Common myeloid progenitor, CD34-positive (primary cell): ENCODE data around the gene MST1R.
"Not testable (repeated sequence)": the region's sequence is repeated elsewhere in the genome, so short reads cannot be mapped to it uniquely, and the experiment has no call there.

ENCODE experiments used
- CTCF ChIA-PET: fragments of 350-600 bp; sonication (Branson Sonifier 250); formaldehyde crosslinking; loops from one replicate; lab custom pipeline; 2021; ENCODE audit warnings: antibody characterized with exemption; lab: Charles Lee
- POLR2A ChIA-PET: fragments of 350-600 bp; sonication (Branson Sonifier 250); formaldehyde crosslinking; loops from one replicate; lab custom pipeline; 2021; ENCODE audit warnings: antibody characterized with exemption; lab: Charles Lee
- DNase-seq, 3 donors: peaks; one replicate each; pipeline versions ENCODE4 v3.0.0 to v3.0.0-alpha.2; 2013
- H3K27ac ChIP-seq, 2 experiments: 1 replicate in 1 of 2; 2 replicates in 1 of 2; pipeline ENCODE4 v1.7.0; 2013; ENCODE audit warnings: inconsistent platforms in 2 of 2, low read length in 2 of 2, mild to moderate bottlenecking in 2 of 2, low read depth in 1 of 2, moderate library complexity in 1 of 2; ENCODE audit not compliant: severe bottlenecking in 2 of 2, insufficient read depth in 1 of 2, poor library complexity in 1 of 2
- H3K27me3 ChIP-seq, 5 experiments: replicated peaks in 2 of 5; 1 replicate in 3 of 5; 2 replicates in 2 of 5; pipeline versions ENCODE4 v1.6.1 to v1.7.0; 2013; ENCODE audit warnings: low read length in 4 of 5, mild to moderate bottlenecking in 2 of 5, moderate library complexity in 2 of 5, inconsistent platforms in 1 of 5; ENCODE audit not compliant: insufficient read depth in 5 of 5, control insufficient read depth in 4 of 5
- H3K36me3 ChIP-seq, 4 experiments: 1 replicate in 2 of 4; 2 replicates in 2 of 4; pipeline versions ENCODE4 v1.6.1 to v1.7.0; 2013; ENCODE audit warnings: low read length in 3 of 4, control low read depth in 1 of 4, mild to moderate bottlenecking in 1 of 4; ENCODE audit not compliant: control insufficient read depth in 4 of 4, insufficient read depth in 4 of 4
- H3K4me1 ChIP-seq, 4 experiments: 1 replicate in 3 of 4; 2 replicates in 1 of 4; pipeline versions ENCODE4 v1.6.1 to v1.7.1; 2013; ENCODE audit warnings: low read length in 3 of 4, mild to moderate bottlenecking in 3 of 4, control low read depth in 1 of 4, inconsistent platforms in 1 of 4, moderate library complexity in 1 of 4; ENCODE audit not compliant: control insufficient read depth in 4 of 4, insufficient read depth in 4 of 4; ENCODE audit errors: control extremely low read depth in 1 of 4
- H3K4me3 ChIP-seq, 7 experiments: 1 replicate in 4 of 7; 2 replicates in 3 of 7; pipeline versions ENCODE4 v1.5.1 to v1.7.0; 2013; ENCODE audit warnings: mild to moderate bottlenecking in 7 of 7, low read length in 6 of 7, moderate library complexity in 6 of 7, inconsistent platforms in 2 of 7, low read depth in 2 of 7, control low read depth in 1 of 7; ENCODE audit not compliant: insufficient read depth in 4 of 7, control insufficient read depth in 1 of 7; ENCODE audit errors: extremely low read depth in 1 of 7
- H3K9me3 ChIP-seq, 5 experiments: 1 replicate in 4 of 5; 2 replicates in 1 of 5; pipeline versions ENCODE4 v1.6.1 to v1.7.1; 2013; ENCODE audit warnings: low read length in 4 of 5, mild to moderate bottlenecking in 2 of 5, inconsistent platforms in 1 of 5, low read depth in 1 of 5, moderate library complexity in 1 of 5; ENCODE audit not compliant: control insufficient read depth in 4 of 5, insufficient read depth in 2 of 5; ENCODE audit errors: control extremely low read depth in 1 of 5
- WGBS: methylation state at CpG from one replicate; pipeline ENCODE4 v1.1.5; 2013; ENCODE audit not compliant: insufficient coverage; 5-methylcytosine and 5-hydroxymethylcytosine counted together

Gene MST1R

DNA sequence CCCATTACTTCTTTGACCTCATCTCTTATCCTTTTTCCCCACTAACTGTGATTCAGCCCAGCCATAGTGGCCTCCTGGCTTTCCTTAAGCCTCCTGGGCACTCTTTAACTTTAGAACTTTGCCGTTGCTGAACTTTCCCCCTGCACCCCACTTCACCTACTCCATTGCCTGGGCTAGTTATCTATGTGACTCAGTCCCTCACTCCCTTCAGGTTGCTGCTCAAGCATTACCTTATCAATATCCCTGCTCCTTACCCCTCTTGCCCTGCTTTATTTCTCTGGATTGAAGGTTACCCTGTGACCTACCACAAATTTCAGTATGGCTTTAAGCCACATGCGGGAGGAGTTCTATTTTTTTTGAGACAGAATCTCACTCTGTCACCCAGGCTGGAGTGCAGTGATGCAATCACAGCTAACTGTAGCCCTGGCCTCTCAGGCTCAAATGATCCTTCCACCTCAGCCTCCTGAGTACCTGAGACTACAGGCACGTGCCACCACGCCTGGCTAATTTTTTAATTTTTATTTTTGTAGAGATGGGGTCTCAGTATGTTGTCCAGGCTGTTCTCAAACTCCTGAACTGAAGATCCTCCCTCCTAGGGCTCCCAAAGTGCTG, 22.6 kb upstream of the MST1R start:
- Histone ChIP-seq H3K9me3 (no peaks in the 10 kb centered on the region), H3K4me1 (peaks cover 0 to 20% (median 14%) of the 10 kb centered on the region in 4 experiments), H3K27me3 (no peaks in the 10 kb centered on the region), H3K36me3 (no peaks in the 10 kb centered on the region), H3K4me3 (no peak overlapping the region), H3K27ac (no peak overlapping the region)
- 100% methylated on average over 2 of the region's 4 CpGs for WGBS
- CTCF ChIA-PET: interaction anchor here (1.5 to 2.2 kb wide), 2 partner anchors 20 to 87 kb away, joined by 3 to 6 read pairs; no protein-coding TSS in a partner anchor
- POLR2A ChIA-PET: interaction anchor here (0.7 kb wide), 1 partner anchor 16 kb away, joined by 3 read pairs; no protein-coding TSS in a partner anchor
- no peak for DNase-seq

- POLR2A ChIA-PET: no interaction called here
- no peak overlapping the region for H3K4me3 ChIP-seq
- no peaks in the 10 kb centered on the region for H3K36me3 ChIP-seq
- no peaks in the 10 kb centered on the region for H3K27me3 ChIP-seq
- H3K9me3 ChIP-seq: no peaks in the 10 kb centered on the region
- CTCF ChIA-PET: interaction anchor here (1.5 to 2.2 kb wide), 2 partner anchors 19 to 86 kb away, joined by 3 to 6 read pairs; no protein-coding TSS in a partner anchor
- no peak for DNase-seq
- peaks cover 0 to 14% (median 13%) of the 10 kb centered on the region in 4 experiments for H3K4me1 ChIP-seq
- no CpG with 5 or more reads among the region's 2 CpGs for WGBS
- no peak overlapping the region for H3K27ac ChIP-seq
Measured at GRCh38 chr3:49925485-49925884, 21.8 kb upstream of the MST1R start.

DNA sequence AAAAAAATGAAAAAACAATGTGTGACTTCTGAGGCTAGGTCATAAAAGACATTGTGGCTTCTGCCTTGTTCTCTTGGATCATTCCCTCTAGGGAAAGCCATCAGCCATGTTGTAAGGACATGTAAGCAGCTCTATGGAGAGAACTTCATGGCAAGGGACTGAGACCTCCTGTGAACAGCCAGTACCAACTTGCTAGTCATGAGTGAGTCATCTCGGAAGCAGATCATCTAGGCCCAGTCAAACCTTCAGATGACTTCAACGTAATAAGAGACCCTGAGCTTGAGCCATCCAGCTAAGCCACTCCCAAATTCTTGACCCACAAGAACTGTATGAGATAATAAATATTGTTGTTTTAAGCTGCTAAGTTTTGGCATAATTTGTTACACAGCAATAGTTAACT, 21.0 kb upstream of the MST1R start:
- Histone ChIP-seq H3K27me3 (no peaks in the 10 kb centered on the region), H3K9me3 (no peaks in the 10 kb centered on the region), H3K4me1 (peaks cover 0 to 9% (median 8%) of the 10 kb centered on the region in 4 experiments), H3K27ac (no peak overlapping the region), H3K4me3 (no peak overlapping the region), H3K36me3 (peaks cover 0 to 3% (median 0%) of the 10 kb centered on the region in 4 experiments)
- 100% methylated on average over 1 of the region's 2 CpGs for whole genome bisulfite sequencing
- no peak for DNase-seq
- CTCF ChIA-PET: interaction anchor here (1.1 to 2.2 kb wide), 3 partner anchors 11 to 85 kb away, joined by 3 to 6 read pairs (median 3); no protein-coding TSS in a partner anchor
- POLR2A ChIA-PET: interaction anchor here (0.5 kb wide), 1 partner anchor 75 kb away, joined by 5 read pairs; no protein-coding TSS in a partner anchor

- H3K4me3 ChIP-seq, DNase-seq, H3K36me3 ChIP-seq, H3K27ac ChIP-seq, POLR2A ChIA-PET, H3K27me3 ChIP-seq, H3K4me1 ChIP-seq, H3K9me3 ChIP-seq: not testable (repeated sequence)
- CTCF ChIA-PET: interaction anchor here (1.1 to 3.2 kb wide), 3 partner anchors 10 to 23 kb away, joined by 3 to 10 read pairs (median 4); partner anchors contain the start of gene MON1A
- 90% methylated on average over 11 of the region's 19 CpGs for WGBS
Measured at GRCh38 chr3:49917806-49918590, 14.3 kb upstream of the MST1R start.

DNA sequence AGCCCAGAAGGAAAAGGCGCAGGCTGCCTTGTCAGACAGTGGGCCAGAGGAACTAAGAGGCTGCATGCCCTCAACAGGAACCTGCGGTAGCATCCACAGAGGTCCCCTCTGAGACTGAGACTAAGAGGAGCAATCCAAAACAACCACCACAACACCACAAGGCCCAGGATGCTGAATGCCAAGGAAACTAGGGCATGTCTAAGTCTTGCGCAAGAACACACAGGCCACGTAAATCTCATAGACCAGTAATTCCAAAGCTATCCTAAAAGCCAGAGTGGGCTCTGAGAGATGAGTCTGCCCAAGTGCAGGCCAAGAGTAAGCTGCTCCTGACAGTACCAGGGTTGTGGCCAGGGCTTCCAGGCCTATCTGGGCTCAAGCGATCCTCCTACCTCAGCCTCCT, 13.0 kb upstream of the MST1R start:
- WGBS: 90% methylated on average over 2 of the region's 5 CpGs
- Histone ChIP-seq H3K27ac (no peak overlapping the region), H3K9me3 (no peaks in the 10 kb centered on the region), H3K27me3 (no peaks in the 10 kb centered on the region), H3K36me3 (peaks cover 0 to 15% (median 4%) of the 10 kb centered on the region in 4 experiments), H3K4me1 (no peaks in the 10 kb centered on the region), H3K4me3 (no peak overlapping the region)
- no peak for DNase-seq
- POLR2A ChIA-PET: no interaction called here
- CTCF ChIA-PET: interaction anchor here (0.7 to 2.9 kb wide), 5 partner anchors 10 to 1692 kb away, joined by 3 to 19 read pairs (median 3); partner anchors contain the start of gene MON1A

- Histone ChIP-seq H3K9me3 (no peaks in the 10 kb centered on the region), H3K4me3 (no peak overlapping the region), H3K4me1 (no peaks in the 10 kb centered on the region), H3K36me3 (peaks cover 0 to 29% (median 16%) of the 10 kb centered on the region in 4 experiments), H3K27ac (no peak overlapping the region), H3K27me3 (no peaks in the 10 kb centered on the region)
- POLR2A ChIA-PET: no interaction called here
- no peak for DNase-seq
- 92% methylated on average over 2 of the region's 2 CpGs for WGBS
- CTCF ChIA-PET: interaction anchor here (0.7 to 2.9 kb wide), 5 partner anchors 8 to 76 kb away, joined by 3 to 19 read pairs (median 4); partner anchors contain the start of gene MON1A
Measured at GRCh38 chr3:49914906-49915305, 11.2 kb upstream of the MST1R start.
